HEK293 (cell line): ENCODE measurements around the gene PDZD2.

ENCODE experiments used
- CTCF ChIA-PET: fragments of 350-600 bp; formaldehyde crosslinking; extraction: SDS; loops from one replicate; lab custom pipeline; 2021; ENCODE audit warnings: antibody characterized with exemption; lab: Yijun Ruan, JAX
- POLR2A ChIA-PET: fragments of 300-600 bp; formaldehyde crosslinking; extraction: SDS; loops from one replicate; lab custom pipeline; 2020; ENCODE audit warnings: antibody characterized with exemption, inconsistent platforms; lab: Yijun Ruan, JAX
- H3K27ac ChIP-seq: fragments of 200-500 bp; sonication (Bioruptor generic); 2 replicates; pipeline ENCODE4 v1.5.1; 2014; ENCODE audit warnings: low read depth, low read length, control low read depth, inconsistent platforms; ENCODE audit errors: extremely low read depth
- H3K36me3 ChIP-seq, 2 experiments: fragments of 200-500 bp in 1 of 2; sonication (Bioruptor generic) in 1 of 2; 1 replicate in 1 of 2; 2 replicates in 1 of 2; pipeline ENCODE4 v1.5.1; 2014 to 2017; ENCODE audit warnings: inconsistent platforms in 2 of 2, low read length in 2 of 2; ENCODE audit not compliant: control insufficient read depth in 2 of 2, insufficient read depth in 1 of 2
- H3K4me1 ChIP-seq: fragments of 200-500 bp; sonication (Bioruptor generic); 2 replicates; pipeline ENCODE4 v1.5.1; 2014; ENCODE audit warnings: mild to moderate bottlenecking, low read length, inconsistent platforms; ENCODE audit not compliant: control insufficient read depth, insufficient read depth
- H3K4me3 ChIP-seq: 2 replicates; pipeline ENCODE4 v1.5.1; 2011; ENCODE audit warnings: low read depth, mild to moderate bottlenecking, control low read depth, low read length, moderate library complexity
- H3K9me3 ChIP-seq: fragments of 200-500 bp; sonication (Bioruptor generic); 2 replicates; pipeline ENCODE4 v1.5.1; 2014; ENCODE audit warnings: low read depth, low read length, inconsistent platforms; ENCODE audit not compliant: control insufficient read depth, insufficient read depth
- ELK4 ChIP-seq: IDR thresholded peaks from 2 replicates; pipeline ENCODE4 v1.6.1; 2011; ENCODE audit warnings: mild to moderate bottlenecking, low read depth, low read length, borderline replicate concordance
- KLF1 ChIP-seq: fragments of 450-650 bp; formaldehyde crosslinking; IDR thresholded peaks from 2 replicates; pipeline ENCODE4 v1.5.1; 2016; ENCODE audit warnings: missing biosample characterization, missing genetic modification characterization
- SCRT1 ChIP-seq: fragments of 450-650 bp; formaldehyde crosslinking; IDR thresholded peaks from 2 replicates; pipeline ENCODE4 v1.5.1; 2016; ENCODE audit warnings: missing biosample characterization, missing genetic modification characterization, borderline replicate concordance
- SP3 ChIP-seq: fragments of 450-650 bp; formaldehyde crosslinking; IDR thresholded peaks from 2 replicates; pipeline ENCODE4 v1.5.1; 2016; ENCODE audit warnings: missing biosample characterization, missing genetic modification characterization
- SP7 ChIP-seq: fragments of 450-650 bp; formaldehyde crosslinking; IDR thresholded peaks from 2 replicates; pipeline ENCODE4 v1.5.1; 2016; ENCODE audit warnings: missing biosample characterization, missing genetic modification characterization
- ZBTB17 ChIP-seq: fragments of 450-650 bp; formaldehyde crosslinking; IDR thresholded peaks from 2 replicates; pipeline ENCODE4 v1.5.1; 2016; ENCODE audit warnings: missing biosample characterization, missing genetic modification characterization
- ZBTB20 ChIP-seq: fragments of 450-650 bp; formaldehyde crosslinking; IDR thresholded peaks from 2 replicates; pipeline ENCODE4 v1.5.1; 2016; ENCODE audit warnings: missing biosample characterization, missing genetic modification characterization
- ZIC2 ChIP-seq: fragments of 450-650 bp; formaldehyde crosslinking; IDR thresholded peaks from 2 replicates; pipeline ENCODE4 v1.5.1; 2016; ENCODE audit warnings: missing biosample characterization, missing genetic modification characterization
- ZNF133 ChIP-seq: fragments of 450-650 bp; formaldehyde crosslinking; IDR thresholded peaks from 2 replicates; pipeline ENCODE4 v1.5.1; 2016; ENCODE audit warnings: missing biosample characterization, missing genetic modification characterization
- ZNF138 ChIP-seq: fragments of 450-650 bp; formaldehyde crosslinking; IDR thresholded peaks from 2 replicates; pipeline ENCODE4 v1.5.1; 2016; ENCODE audit warnings: missing biosample characterization, missing genetic modification characterization, borderline replicate concordance
- ZNF16 ChIP-seq: fragments of 450-650 bp; formaldehyde crosslinking; IDR thresholded peaks from 2 replicates; pipeline ENCODE4 v1.5.1; 2016; ENCODE audit warnings: low read depth, missing biosample characterization, missing genetic modification characterization
- ZNF18 ChIP-seq: fragments of 450-650 bp; formaldehyde crosslinking; IDR thresholded peaks from 2 replicates; pipeline ENCODE4 v1.5.1; 2016; ENCODE audit warnings: missing biosample characterization, missing genetic modification characterization
- ZNF23 ChIP-seq: fragments of 450-650 bp; formaldehyde crosslinking; IDR thresholded peaks from 2 replicates; pipeline ENCODE4 v1.5.1; 2016; ENCODE audit warnings: missing biosample characterization, missing genetic modification characterization, borderline replicate concordance
- ZNF510 ChIP-seq: fragments of 450-650 bp; formaldehyde crosslinking; IDR thresholded peaks from 2 replicates; pipeline ENCODE4 v1.5.1; 2018; ENCODE audit warnings: mild to moderate bottlenecking, missing genetic modification characterization, missing biosample characterization; ENCODE audit not compliant: insufficient replicate concordance
- ZNF596 ChIP-seq: fragments of 450-650 bp; IDR thresholded peaks from 2 replicates; pipeline ENCODE4 v1.5.0; 2018; ENCODE audit warnings: missing biosample characterization, mild to moderate bottlenecking, missing genetic modification characterization, moderate library complexity
- ZNF610 ChIP-seq: fragments of 450-650 bp; formaldehyde crosslinking; IDR thresholded peaks from 2 replicates; pipeline ENCODE4 v1.5.1; 2016; ENCODE audit warnings: missing biosample characterization, missing genetic modification characterization, borderline replicate concordance
- ZNF704 ChIP-seq: fragments of 450-650 bp; formaldehyde crosslinking; IDR thresholded peaks from 2 replicates; pipeline ENCODE4 v1.5.1; 2016; ENCODE audit warnings: missing biosample characterization, missing genetic modification characterization
- ZNF747 ChIP-seq: fragments of 450-650 bp; formaldehyde crosslinking; IDR thresholded peaks from 2 replicates; pipeline ENCODE4 v1.5.1; 2016; ENCODE audit warnings: missing biosample characterization, missing genetic modification characterization
- ZNF777 ChIP-seq: fragments of 450-650 bp; formaldehyde crosslinking; IDR thresholded peaks from 2 replicates; pipeline ENCODE4 v1.5.1; 2017; ENCODE audit warnings: missing biosample characterization, missing genetic modification characterization, borderline replicate concordance
- ZNF791 ChIP-seq: fragments of 450-650 bp; formaldehyde crosslinking; IDR thresholded peaks from 2 replicates; pipeline ENCODE4 v1.5.1; 2016; ENCODE audit warnings: missing biosample characterization, missing genetic modification characterization
- ZSCAN16 ChIP-seq: fragments of 450-650 bp; formaldehyde crosslinking; IDR thresholded peaks from 2 replicates; pipeline ENCODE4 v1.5.1; 2016; ENCODE audit warnings: missing biosample characterization, missing genetic modification characterization

The PDZD2 gene

GRCh38 chr5:31898036-31898632 is 259.2 kb downstream of the PDZD2 start:
- TF ChIP-seq ZNF18 (tag by site-specific recombination) (0 out of 2 replicates have a peak, but pooled peaks have one; percentile 42), ZBTB17 (tag by site-specific recombination) (no peak)
- CTCF ChIA-PET: no interaction called here

GRCh38 chr5:31900296-31900865 is 261.4 kb downstream of the PDZD2 start:
- TF ChIP-seq ZNF16 (tag by site-specific recombination) (no peak), ZNF704 (tag by site-specific recombination) (no peak), SCRT1 (tag by site-specific recombination) (no peak), SP3 (tag by site-specific recombination) (no peak), ZNF133 (tag by site-specific recombination) (no peak), KLF1 (tag by site-specific recombination) (no peak), SP7 (tag by site-specific recombination) (no peak), ZNF23 (tag by site-specific recombination) (no peak), ELK4 (no peak), ZNF610 (tag by site-specific recombination) (no peak), ZBTB20 (tag by site-specific recombination) (no peak), ZIC2 (tag by site-specific recombination) (no peak), ZNF138 (no peak), ZNF777 (tag by site-specific recombination) (no peak), ZSCAN16 (tag by site-specific recombination) (no peak), ZNF510 (tag by site-specific recombination) (no peak), ZNF791 (tag by site-specific recombination) (no peak), ZNF747 (no peak), ZNF596 (tag by site-specific recombination) (no peak)
- CTCF ChIA-PET: interaction anchor here (1.2 kb wide), 1 partner anchor 176 kb away, joined by 3 read pairs; no protein-coding TSS in a partner anchor
- Histone ChIP-seq H3K36me3 (no peaks in the 10 kb centered on the region), H3K27ac (no peak overlapping the region), H3K4me3 (no peak overlapping the region), H3K9me3 (no peaks in the 10 kb centered on the region), H3K4me1 (no peaks in the 10 kb centered on the region)
- POLR2A ChIA-PET: no interaction called here

More at GRCh38 chr5:31898036-31898632, 259.2 kb downstream of the PDZD2 start:
- POLR2A ChIA-PET: interaction anchor here (1.2 kb wide), 1 partner anchor 43 kb away, joined by 4 read pairs; no protein-coding TSS in a partner anchor
- Histone ChIP-seq H3K9me3 (no peaks in the 10 kb centered on the region), H3K27ac (no peak overlapping the region), H3K4me3 (no peak overlapping the region), H3K4me1 (no peaks in the 10 kb centered on the region), H3K36me3 (no peaks in the 10 kb centered on the region; a peak in 1 of 3 replicates)
